Activated B cell treated with CpG ODN at 0.5 μM for 24 hours (primary cell): ENCODE results near the gene GALNS. TPM values are rescaled to one million over a fixed set of nuclear protein-coding genes. Genes with fewer than 3 reads are reported as not detected.
A peak's percentile ranks its signal among the peaks of the same experiment; 100 is the strongest.
"Not testable (repeated sequence)": the region's sequence is repeated elsewhere in the genome, so short reads cannot be mapped to it uniquely, and the experiment has no call there.

Source experiments
- ATAC-seq: fragments of 200-7000 bp; cut with Tn5 transposase; one replicate; pipeline ENCODE4 v1.10.0; 2021; ENCODE audit warnings: low read depth, mild to moderate bottlenecking, moderate library complexity
- CTCF ChIA-PET: fragments of 350-600 bp; sonication (Branson Sonifier 250); formaldehyde crosslinking; loops from one replicate; lab custom pipeline; 2021; ENCODE audit warnings: antibody characterized with exemption; lab: Charles Lee
- POLR2A ChIA-PET: fragments of 350-600 bp; sonication (Branson Sonifier 250); formaldehyde crosslinking; loops from one replicate; lab custom pipeline; 2021; ENCODE audit warnings: antibody characterized with exemption; lab: Charles Lee
- DNase-seq: peaks from one replicate; pipeline ENCODE4 v3.0.0; 2022
- H3K27ac Mint-ChIP-seq: one replicate; pipeline ENCODE4 v1.8.0; 2020; ENCODE audit warnings: mixed read lengths
- H3K27me3 Mint-ChIP-seq: one replicate; pipeline ENCODE4 v1.8.0; 2021; ENCODE audit warnings: mixed read lengths
- H3K36me3 Mint-ChIP-seq: one replicate; pipeline ENCODE4 v1.8.0; 2021; ENCODE audit warnings: low read depth, mixed read lengths
- H3K4me1 Mint-ChIP-seq: one replicate; pipeline ENCODE4 v1.8.0; 2021; ENCODE audit warnings: mixed read lengths
- H3K4me3 Mint-ChIP-seq: one replicate; pipeline ENCODE4 v1.8.0; 2020; ENCODE audit warnings: mild to moderate bottlenecking, mixed read lengths
- H3K9me3 Mint-ChIP-seq: one replicate; pipeline ENCODE4 v1.8.0; 2020; ENCODE audit warnings: mixed read lengths
- intact Hi-C: fragments of 100-400 bp; cut with micrococcal nuclease; formaldehyde crosslinking; loops from one replicate; pipeline ENCODE4 v1.15.1; 2024
- total RNA-seq: library from RNA; stranded (reverse); gene quantifications from 2 replicates; pipeline ENCODE4 v1.2.3, GENCODE V29; 2022
- TF ChIP-seq, protein P1 (sequence below): fragments of 200-600 bp; IDR thresholded peaks from one replicate; pipeline ENCODE4 v1.8.0; 2022; ENCODE audit warnings: antibody characterized with exemption, mild to moderate bottlenecking

Gene GALNS
- total RNA-seq, 1 donor from 2014 or later, result 48.3 TPM

DNA sequence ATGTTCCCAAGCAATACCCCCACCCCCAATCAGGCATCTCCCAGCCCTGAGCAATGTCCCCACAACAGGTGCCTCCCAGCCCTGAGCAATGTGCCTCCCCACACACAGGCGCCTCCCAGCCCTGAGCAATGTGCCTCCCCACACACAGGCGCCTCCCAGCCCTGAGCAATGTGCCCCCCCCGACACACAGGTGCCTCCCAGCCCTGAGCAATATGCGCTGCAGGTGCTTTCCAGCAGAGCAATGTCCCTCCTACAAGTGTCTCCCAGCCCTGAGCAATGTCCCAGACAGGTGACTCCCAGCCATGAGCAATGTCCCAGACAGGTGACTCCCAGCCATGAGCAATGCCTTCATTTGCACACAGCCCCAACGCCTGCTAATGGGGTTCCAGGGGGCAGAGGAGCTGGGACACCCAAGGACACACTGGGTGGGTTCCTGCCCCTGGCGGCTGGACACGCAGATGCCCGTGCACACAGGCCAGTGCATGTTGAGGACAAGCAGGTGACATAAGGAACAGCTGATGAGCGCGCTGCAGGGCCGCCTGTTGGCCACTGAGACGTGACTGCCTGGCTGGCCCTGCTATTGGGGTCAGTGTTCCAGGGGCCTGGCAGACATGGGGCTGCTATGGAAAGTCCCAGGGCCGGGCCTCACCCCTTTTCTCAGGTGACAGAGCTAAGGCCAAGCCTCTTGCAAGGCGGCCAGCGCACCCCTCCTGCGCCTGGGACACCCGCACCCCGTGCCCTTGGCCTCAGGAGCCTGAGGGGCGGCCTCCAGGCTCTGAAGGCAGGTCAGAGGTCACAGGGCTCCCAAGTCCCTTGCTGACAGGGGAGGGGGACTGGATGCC lies 36.6 kb upstream of the GALNS start:
- Mint-ChIP-seq H3K4me1 (peaks cover 13% of the 10 kb centered on the region), H3K27ac (no peak overlapping the region), H3K4me3 (no peak overlapping the region), H3K36me3 (peaks cover 43% of the 10 kb centered on the region), H3K9me3 (no peaks in the 10 kb centered on the region), H3K27me3 (no peaks in the 10 kb centered on the region)
- intact Hi-C loops, result no loop called here
- DNase-seq, result no peak
- TF ChIP-seq, protein P1, sequence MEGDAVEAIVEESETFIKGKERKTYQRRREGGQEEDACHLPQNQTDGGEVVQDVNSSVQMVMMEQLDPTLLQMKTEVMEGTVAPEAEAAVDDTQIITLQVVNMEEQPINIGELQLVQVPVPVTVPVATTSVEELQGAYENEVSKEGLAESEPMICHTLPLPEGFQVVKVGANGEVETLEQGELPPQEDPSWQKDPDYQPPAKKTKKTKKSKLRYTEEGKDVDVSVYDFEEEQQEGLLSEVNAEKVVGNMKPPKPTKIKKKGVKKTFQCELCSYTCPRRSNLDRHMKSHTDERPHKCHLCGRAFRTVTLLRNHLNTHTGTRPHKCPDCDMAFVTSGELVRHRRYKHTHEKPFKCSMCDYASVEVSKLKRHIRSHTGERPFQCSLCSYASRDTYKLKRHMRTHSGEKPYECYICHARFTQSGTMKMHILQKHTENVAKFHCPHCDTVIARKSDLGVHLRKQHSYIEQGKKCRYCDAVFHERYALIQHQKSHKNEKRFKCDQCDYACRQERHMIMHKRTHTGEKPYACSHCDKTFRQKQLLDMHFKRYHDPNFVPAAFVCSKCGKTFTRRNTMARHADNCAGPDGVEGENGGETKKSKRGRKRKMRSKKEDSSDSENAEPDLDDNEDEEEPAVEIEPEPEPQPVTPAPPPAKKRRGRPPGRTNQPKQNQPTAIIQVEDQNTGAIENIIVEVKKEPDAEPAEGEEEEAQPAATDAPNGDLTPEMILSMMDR, result no peak
- ATAC-seq, result no peak
- CTCF ChIA-PET, result no interaction called here
- POLR2A ChIA-PET, result no interaction called here

DNA sequence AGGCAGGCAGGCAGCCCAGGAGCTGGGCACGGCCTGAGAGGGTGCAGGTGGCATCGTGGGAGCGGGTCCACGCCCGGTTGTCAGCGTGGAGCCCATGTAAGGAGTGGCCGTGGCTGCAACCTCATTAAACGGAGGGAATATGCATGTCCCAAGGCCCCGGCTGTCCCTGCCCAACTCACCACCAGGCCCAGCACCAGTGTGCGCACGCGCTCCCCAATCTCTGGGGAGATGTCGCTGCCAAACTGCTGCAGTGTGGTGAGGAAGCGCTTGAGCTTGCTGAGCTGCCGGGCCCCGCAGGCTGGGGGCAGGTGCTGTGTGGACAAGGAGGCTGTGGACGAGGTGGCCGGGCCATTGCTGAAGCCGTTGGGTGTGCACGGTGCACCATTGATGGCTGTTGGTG lies 35.3 kb upstream of the GALNS start:
- Mint-ChIP-seq H3K4me1 (peaks cover 16% of the 10 kb centered on the region), H3K27ac (no peak overlapping the region), H3K36me3 (peaks cover 42% of the 10 kb centered on the region), H3K27me3 (no peaks in the 10 kb centered on the region), H3K4me3 (no peak overlapping the region), H3K9me3 (no peaks in the 10 kb centered on the region)
- ChIA-PET CTCF (no interaction called here), POLR2A (no interaction called here)
- TF ChIP-seq, protein P1, result no peak
- no peak for DNase-seq
- intact Hi-C loops, result no loop called here
- ATAC-seq, result no peak

DNA sequence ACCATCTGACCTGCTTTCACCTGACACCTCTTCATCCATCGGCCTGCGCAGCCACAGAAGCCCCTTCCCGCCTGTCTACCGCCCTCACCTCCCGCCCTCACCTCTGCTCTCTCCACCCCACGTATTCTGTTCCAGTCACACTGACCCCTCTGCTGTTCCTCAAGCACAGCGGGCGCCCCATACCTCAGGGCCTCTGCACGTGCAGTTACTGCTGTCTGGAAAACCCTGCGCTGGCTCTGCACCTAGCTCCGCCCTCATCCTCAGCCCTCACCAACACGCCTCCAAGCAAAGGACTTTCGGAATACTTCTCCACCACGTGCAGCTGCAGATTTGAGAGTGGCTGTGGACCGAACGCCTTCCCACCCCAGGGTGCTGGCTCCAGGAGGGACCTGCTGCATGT lies 34.3 kb upstream of the GALNS start:
- H3K9me3 Mint-ChIP-seq, result no peaks in the 10 kb centered on the region
- ChIA-PET POLR2A (no interaction called here), CTCF (no interaction called here)
- TF ChIP-seq, protein P1, result no peak
- no peaks in the 10 kb centered on the region for H3K27me3 Mint-ChIP-seq
- intact Hi-C loops, result no loop called here
- no peak overlapping the region for H3K4me3 Mint-ChIP-seq
- ATAC-seq, result no peak
- H3K36me3 Mint-ChIP-seq, result peaks cover 45% of the 10 kb centered on the region
- DNase-seq, result no peak
- peak overlapping the region; percentile 50 for H3K27ac Mint-ChIP-seq
- H3K4me1 Mint-ChIP-seq, result peaks cover 16% of the 10 kb centered on the region

DNA sequence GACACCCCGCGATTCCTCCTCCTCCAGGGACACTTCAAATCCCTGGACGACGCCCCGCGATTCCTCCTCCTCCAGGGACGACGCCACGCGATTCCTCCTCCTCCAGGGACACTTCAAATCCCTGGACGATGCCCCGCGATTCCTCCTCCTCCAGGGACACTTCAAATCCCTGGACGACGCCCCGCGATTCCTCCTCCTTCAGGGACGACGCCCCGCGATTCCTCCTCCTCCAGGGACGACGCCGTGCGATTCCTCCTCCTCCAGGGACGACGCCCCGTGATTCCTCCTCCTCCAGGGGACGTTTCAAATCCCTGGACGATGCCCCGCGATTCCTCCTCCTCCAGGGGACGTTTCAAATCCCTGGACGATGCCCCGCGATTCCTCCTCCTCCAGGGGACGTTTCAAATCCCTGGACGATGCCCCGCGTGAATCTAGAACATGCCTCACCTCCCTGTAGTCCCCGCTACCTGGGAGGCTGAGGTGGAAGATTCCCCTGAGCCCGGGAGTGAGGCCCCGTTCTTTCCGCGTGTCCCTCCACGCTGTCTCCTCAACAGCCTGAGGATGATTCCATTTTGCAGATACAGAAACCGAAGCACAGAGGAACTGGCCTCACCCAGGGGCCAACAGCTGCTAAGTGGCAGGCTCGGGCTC lies 33.1 kb upstream of the GALNS start:
- peaks cover 51% of the 10 kb centered on the region for H3K36me3 Mint-ChIP-seq
- CTCF ChIA-PET, ATAC-seq: not testable (repeated sequence)

DNA sequence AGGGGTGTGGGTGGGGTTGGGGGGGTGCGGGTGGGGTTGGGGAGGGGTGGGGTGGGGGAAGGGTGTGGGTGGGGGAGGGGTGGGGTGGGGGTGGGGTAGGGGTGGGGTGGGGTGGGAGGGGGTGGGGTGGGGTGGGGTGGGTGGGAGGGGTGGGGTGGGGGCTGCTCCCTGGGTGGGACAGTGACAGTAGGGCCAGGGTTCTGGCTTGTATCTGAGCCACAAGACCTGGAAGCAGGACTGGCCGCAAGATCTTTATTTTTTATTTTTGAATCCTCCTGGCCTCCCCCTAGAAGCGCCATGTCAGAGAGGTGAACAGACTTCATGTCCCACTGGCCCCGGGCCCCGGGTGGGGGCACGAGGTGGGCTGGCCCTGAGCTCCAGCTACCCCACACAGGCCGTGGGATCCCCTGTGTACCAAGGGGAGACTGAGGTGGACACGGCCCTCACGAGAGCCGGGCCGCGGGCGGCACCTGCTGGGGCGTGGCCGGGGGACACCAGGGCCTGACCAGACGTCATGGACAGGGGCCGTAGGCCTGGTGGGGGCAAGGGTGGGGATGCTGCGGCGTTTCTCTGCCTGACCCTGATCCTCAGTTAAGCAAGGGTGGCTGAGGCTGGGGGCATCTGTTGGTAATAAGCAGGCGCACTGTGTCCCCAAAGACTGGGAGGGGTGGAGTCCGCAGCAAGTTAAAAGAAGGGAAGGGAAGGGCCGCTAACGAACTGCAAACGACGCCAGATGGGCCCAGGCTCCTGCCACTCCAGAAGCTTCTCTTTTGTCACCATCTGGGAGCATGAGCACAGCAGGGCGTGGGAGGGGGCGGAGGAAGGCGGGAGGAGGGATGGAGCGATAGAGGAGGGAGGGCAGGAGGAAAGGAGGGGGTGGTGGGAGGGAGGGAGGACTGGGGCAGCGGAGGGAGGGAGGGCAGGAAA lies 32.0 kb upstream of the GALNS start:
- DNase-seq (no peak), ATAC-seq (peak; percentile 21)
- intact Hi-C loops, result no loop called here
- Mint-ChIP-seq H3K4me3 (no peak overlapping the region), H3K36me3 (peaks cover 55% of the 10 kb centered on the region), H3K9me3 (no peaks in the 10 kb centered on the region), H3K4me1 (peaks cover 3% of the 10 kb centered on the region), H3K27me3 (no peaks in the 10 kb centered on the region), H3K27ac (no peak overlapping the region)
- ChIA-PET POLR2A (no interaction called here), CTCF (no interaction called here)
- TF ChIP-seq, protein P1, result no peak

More for the DNA sequence above, 33.1 kb upstream of the GALNS start:
- H3K4me1 Mint-ChIP-seq, POLR2A ChIA-PET, H3K27me3 Mint-ChIP-seq, intact Hi-C loops, H3K4me3 Mint-ChIP-seq, H3K27ac Mint-ChIP-seq, DNase-seq, H3K9me3 Mint-ChIP-seq: not testable (repeated sequence)
